Activated CD4-positive, alpha-beta T cell treated with anti-CD3 and anti-CD28 coated beads, Interleukin-2, amount 50 U/mL, for 4 hours (primary cell): Measurements from ENCODE around the gene NRTN.
A peak's percentile ranks its signal among the peaks of the same experiment; 100 is the strongest.

Experiments
- DNase-seq, 2 experiments: peaks; one replicate each; pipeline ENCODE4 v3.0.0-alpha.2; 2020

Gene NRTN

GRCh38 chr19:5790559-5791520, 14.0 kb upstream of the NRTN start, which contains the start of gene DUS3L:
TSS of gene DUS3L (minus strand) at chr19:5791163. CDS start at chr19:5791141, 22 bp downstream.
- peak; percentile 94 for DNase-seq

GRCh38 chr19:5792224-5792623, 12.6 kb upstream of the NRTN start:
- DNase-seq = no peak

GRCh38 chr19:5793188-5793587, 11.7 kb upstream of the NRTN start:
- DNase-seq = no peak

GRCh38 chr19:5795382-5795919, 9.4 kb upstream of the NRTN start:
- no peak for DNase-seq

- no peak for DNase-seq
Observed at GRCh38 chr19:5798244-5798643, 6.6 kb upstream of the NRTN start.

GRCh38 chr19:5799247-5800241, 5.3 kb upstream of the NRTN start:
- no peak for DNase-seq

GRCh38 chr19:5800361-5801270, 4.3 kb upstream of the NRTN start:
- no peak for DNase-seq

- no peak for DNase-seq
Observed at GRCh38 chr19:5801796-5802619, 2.9 kb upstream of the NRTN start.

- DNase-seq = no peak
Observed at GRCh38 chr19:5803441-5803751, 1.5 kb upstream of the NRTN start.

GRCh38 chr19:5803752-5804515, 933 bp upstream of the NRTN start:
- DNase-seq = peak; percentile 88 to 89

- DNase-seq = peak; percentile 47 to 59
Observed at GRCh38 chr19:5805462-5806132, 730 bp downstream of the NRTN start.

- DNase-seq = no peak
Observed at GRCh38 chr19:5806133-5806489, 1.2 kb downstream of the NRTN start.

GRCh38 chr19:5806905-5807304, 2.0 kb downstream of the NRTN start:
- DNase-seq = no peak

GRCh38 chr19:5808120-5808816, 3.4 kb downstream of the NRTN start:
- DNase-seq = no peak

GRCh38 chr19:5809053-5809452, 4.2 kb downstream of the NRTN start:
- DNase-seq = no peak

- DNase-seq = no peak
Observed at GRCh38 chr19:5809469-5809868, 4.6 kb downstream of the NRTN start.

GRCh38 chr19:5811117-5811516, 6.2 kb downstream of the NRTN start:
- DNase-seq = no peak

- DNase-seq = no peak
Observed at GRCh38 chr19:5814123-5814851, 9.4 kb downstream of the NRTN start.

GRCh38 chr19:5814852-5815246, 10.0 kb downstream of the NRTN start:
- DNase-seq = no peak
